NCI-H524 treated with DMSO at 0.1 percent for 48 hours (cell line): ENCODE measurements around the gene ITPR1.

Experiments used
- DNase-seq: peaks from one replicate; lab custom pipeline; 2025; lab: John Stamatoyannopoulos, UW

Gene ITPR1

GRCh38 chr3:4533489-4534443 is 40.6 kb downstream of the ITPR1 start:
- DNase-seq = peak; percentile 85

GRCh38 chr3:4534906-4535305 is 41.8 kb downstream of the ITPR1 start:
- DNase-seq = no peak

- DNase-seq = no peak
Observed at GRCh38 chr3:4536260-4536659, 43.1 kb downstream of the ITPR1 start.

- DNase-seq = no peak
Observed at GRCh38 chr3:4540267-4540666, 47.1 kb downstream of the ITPR1 start.

GRCh38 chr3:4543110-4543509 is 50.0 kb downstream of the ITPR1 start:
- no peak for DNase-seq

- no peak for DNase-seq
Observed at GRCh38 chr3:4546346-4547178, 53.4 kb downstream of the ITPR1 start.

- DNase-seq = no peak
Observed at GRCh38 chr3:4547799-4548198, 54.7 kb downstream of the ITPR1 start.

GRCh38 chr3:4548356-4548755 is 55.2 kb downstream of the ITPR1 start:
- DNase-seq = no peak

GRCh38 chr3:4548780-4549179 is 55.6 kb downstream of the ITPR1 start:
- no peak for DNase-seq

GRCh38 chr3:4549896-4550295 is 56.7 kb downstream of the ITPR1 start:
- no peak for DNase-seq

- DNase-seq = no peak
Observed at GRCh38 chr3:4551051-4551711, 58.0 kb downstream of the ITPR1 start.

- no peak for DNase-seq
Observed at GRCh38 chr3:4551794-4552442, 58.8 kb downstream of the ITPR1 start.

GRCh38 chr3:4552811-4553210 is 59.7 kb downstream of the ITPR1 start:
- DNase-seq = no peak

GRCh38 chr3:4561661-4562060 is 68.5 kb downstream of the ITPR1 start:
- no peak for DNase-seq

- DNase-seq = no peak
Observed at GRCh38 chr3:4562595-4562994, 69.4 kb downstream of the ITPR1 start.

GRCh38 chr3:4564270-4564669 is 71.1 kb downstream of the ITPR1 start:
- no peak for DNase-seq

GRCh38 chr3:4564928-4565586 is 71.9 kb downstream of the ITPR1 start:
- DNase-seq = no peak

- DNase-seq = no peak
Observed at GRCh38 chr3:4565809-4566501, 72.8 kb downstream of the ITPR1 start.

GRCh38 chr3:4568841-4569240 is 75.7 kb downstream of the ITPR1 start:
- DNase-seq = no peak

- no peak for DNase-seq
Observed at GRCh38 chr3:4570840-4571621, 77.9 kb downstream of the ITPR1 start.
